ENCODE measurements around the gene MAEA. TPM values are rescaled to one million over a fixed set of nuclear protein-coding genes. Genes with fewer than 3 reads are reported as not detected.

MAEA gene
- total RNA-seq, 1 experiment from 2014 or later, result 19.1 TPM

DNA sequence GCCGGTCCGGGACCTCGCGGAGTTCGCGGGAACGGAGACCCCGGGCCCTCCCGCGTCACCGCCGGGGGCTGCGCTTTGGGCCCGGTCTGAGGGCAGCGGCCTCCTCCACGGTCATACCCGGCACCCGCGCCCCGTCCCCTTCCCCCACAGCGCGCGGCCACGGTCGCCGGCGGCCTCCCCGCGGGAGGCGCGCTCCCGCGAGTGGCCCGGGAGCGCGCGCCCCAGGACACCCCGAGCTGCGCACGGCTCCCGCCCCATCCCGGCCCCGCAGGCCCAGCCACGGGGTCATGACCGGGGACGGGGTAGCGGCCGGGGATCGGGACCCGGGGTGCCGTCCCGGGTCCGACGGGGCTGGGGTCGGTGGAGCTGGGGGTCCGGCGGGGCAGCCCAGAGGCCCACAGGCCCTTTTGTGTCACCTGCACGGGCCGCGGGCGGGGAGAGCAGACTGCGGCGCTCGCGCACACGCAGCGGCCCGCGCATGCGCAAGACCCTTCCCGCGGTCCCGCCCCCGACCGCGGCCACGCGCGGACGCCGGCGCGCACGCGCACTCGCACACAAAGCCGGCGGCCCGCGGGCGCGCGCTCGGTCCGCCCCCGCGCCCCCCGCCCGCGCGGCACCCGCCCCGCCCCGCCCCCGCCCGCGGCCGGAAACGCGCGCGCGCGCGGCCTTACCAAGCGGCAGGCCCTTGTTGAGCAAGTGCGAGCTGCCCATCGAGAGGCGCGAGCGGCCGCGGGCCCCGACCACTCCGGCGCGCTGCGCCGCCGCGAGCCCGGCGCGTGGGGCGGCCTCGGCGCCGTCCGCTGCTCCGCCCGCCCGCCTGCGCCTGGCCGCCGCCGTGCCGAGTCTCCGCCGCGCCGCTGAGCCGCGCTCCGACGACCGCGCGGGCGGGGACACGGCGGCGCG is 41.2 kb upstream of the MAEA start, which contains the start of gene CTBP1:
Gene CTBP1, minus strand, starts transcription at position 886 of the 903 bp plus-strand sequence. CDS start 7,799 bp downstream, outside the sequence.
- in situ Hi-C loops (cut with HindIII; ENCODE audit: low pct_unique_long_range_greater_than_20kb, low sequenced_read_pairs), result no loop called here
- peak; percentile 74 for DNase-seq (ENCODE audit: low read depth)

- in situ Hi-C loops (cut with HindIII; ENCODE audit: low pct_unique_long_range_greater_than_20kb, low sequenced_read_pairs), result no loop called here
- peak; percentile 65 for DNase-seq (ENCODE audit: low read depth)
These were observed 40.5 kb upstream of the MAEA start for GRCh38 chr4:1249148-1249730.

DNA sequence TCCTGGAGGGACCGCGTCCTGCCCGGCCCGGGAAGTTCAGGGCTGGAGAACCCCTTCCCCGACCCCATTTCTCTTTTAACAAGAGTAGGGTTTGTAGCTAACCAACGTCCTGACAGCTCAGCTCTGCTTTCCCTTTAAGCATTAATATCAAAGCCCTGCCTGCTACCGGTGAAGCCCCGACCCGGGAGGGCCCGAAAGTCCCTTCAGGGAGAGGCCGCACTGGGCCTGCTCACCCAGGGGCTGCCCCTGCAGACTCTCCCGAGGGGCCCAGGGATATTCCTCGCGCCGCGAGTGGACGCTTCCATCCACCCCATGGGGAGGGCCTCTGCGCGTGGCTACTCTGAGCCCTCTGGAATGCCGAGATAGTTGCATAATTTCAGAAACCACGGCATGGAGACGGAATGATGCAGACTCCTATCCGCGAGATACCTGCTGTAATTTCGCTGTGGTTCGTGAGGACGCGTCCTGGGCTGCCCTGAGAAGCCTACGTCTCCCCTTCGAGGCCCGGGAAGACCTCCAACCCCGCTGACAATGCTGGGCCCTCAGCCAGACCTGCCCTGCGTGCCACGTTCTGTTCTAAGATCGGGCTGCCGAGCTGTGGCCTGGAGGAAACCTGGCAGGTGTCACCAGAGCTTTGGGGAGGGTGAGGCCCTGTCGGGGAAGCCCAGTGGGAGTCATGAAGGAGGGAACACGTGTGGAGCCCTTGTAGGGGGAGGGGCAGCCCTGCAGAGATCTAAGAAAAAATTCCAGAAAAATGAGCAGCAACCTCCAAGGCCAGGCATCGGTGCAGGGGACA is 39.8 kb upstream of the MAEA start:
- peak; percentile 30 for DNase-seq (ENCODE audit: low read depth)

DNA sequence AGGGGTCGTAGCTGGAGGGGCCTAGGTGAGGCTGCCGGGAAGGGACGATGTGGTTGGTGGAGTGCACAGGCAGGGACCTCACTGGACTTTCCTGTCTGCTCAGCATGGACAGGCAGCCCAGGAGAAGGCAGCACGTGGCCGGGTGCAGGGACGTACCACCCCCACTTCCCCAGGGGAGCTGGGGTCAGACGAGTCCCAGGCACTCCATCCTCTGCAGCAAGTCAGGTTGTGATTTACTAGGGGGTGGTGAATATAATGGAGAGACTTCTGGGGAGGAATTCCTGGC is 39.2 kb upstream of the MAEA start:
- DNase-seq (ENCODE audit: low read depth), result no peak
- in situ Hi-C loops (cut with HindIII; ENCODE audit: low pct_unique_long_range_greater_than_20kb, low sequenced_read_pairs), result no loop called here

More for the DNA sequence above, 39.8 kb upstream of the MAEA start:
- in situ Hi-C loops (cut with HindIII; ENCODE audit: low pct_unique_long_range_greater_than_20kb, low sequenced_read_pairs), result no loop called here

GRCh38 chr4:1250921-1251772 is 38.5 kb upstream of the MAEA start:
- no peak for DNase-seq (ENCODE audit: low read depth)
- in situ Hi-C loops (cut with HindIII; ENCODE audit: low pct_unique_long_range_greater_than_20kb, low sequenced_read_pairs), result no loop called here

DNA sequence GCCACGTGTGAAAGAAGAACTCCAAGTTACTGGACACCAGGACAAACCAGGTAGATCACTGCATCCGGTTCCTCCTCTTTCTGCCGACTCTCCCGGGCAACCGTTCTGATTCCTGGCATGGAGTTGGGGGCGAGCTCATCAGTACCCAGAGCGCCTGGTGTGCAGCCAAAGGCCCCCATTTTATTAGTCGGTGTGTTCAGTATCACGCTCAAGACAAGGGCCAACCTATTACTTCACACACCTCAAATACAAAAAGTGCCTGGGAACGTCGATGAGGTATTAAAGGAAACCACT is 38.0 kb upstream of the MAEA start:
- in situ Hi-C loops (cut with HindIII; ENCODE audit: low pct_unique_long_range_greater_than_20kb, low sequenced_read_pairs), result no loop called here
- DNase-seq (ENCODE audit: low read depth), result no peak

GRCh38 chr4:1252928-1253492 is 36.7 kb upstream of the MAEA start:
- no peak for DNase-seq (ENCODE audit: low read depth)
- in situ Hi-C loops (cut with HindIII; ENCODE audit: low pct_unique_long_range_greater_than_20kb, low sequenced_read_pairs), result no loop called here

DNA sequence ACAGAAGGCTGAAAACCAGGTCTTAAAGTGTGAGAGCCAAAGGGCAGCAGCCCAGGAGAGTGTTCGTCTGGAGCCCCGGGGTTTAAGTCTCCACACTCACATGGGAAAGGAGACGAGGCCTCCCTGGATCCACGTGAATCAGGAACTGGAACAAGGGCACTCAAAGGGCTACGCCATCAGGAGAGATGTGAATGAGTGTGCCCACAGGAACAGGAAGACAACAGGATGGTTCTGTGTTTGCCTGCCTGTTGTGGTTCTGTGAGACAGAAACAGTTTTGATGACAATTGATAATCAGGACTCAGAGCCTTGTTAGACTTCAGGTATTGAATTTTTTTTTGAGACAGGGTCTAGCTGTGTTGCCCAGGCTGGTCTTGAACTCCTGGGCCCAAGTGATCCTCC is 35.9 kb upstream of the MAEA start:
- no peak for DNase-seq (ENCODE audit: low read depth)
- in situ Hi-C loops (cut with HindIII; ENCODE audit: low pct_unique_long_range_greater_than_20kb, low sequenced_read_pairs), result no loop called here

DNA sequence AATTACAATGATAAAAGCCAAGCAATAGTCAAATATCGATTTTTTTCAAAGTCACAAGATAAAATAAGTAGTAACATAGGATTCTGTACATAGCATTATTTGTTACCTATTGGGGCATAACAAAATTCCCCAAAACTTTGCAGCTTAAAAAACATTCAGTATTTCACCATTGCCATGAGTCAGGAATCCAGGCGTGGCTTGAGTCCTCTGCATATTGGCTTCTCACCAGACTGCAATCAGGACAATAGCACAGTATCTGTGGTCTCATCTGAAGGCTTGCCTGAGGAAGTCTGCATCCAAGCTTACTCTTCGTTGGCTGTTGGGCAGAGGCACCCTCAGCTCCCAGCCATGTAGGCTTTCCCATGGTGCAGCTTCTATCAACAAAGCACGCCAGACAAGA is 34.5 kb upstream of the MAEA start:
- no peak for DNase-seq (ENCODE audit: low read depth)
- in situ Hi-C loops (cut with HindIII; ENCODE audit: low pct_unique_long_range_greater_than_20kb, low sequenced_read_pairs), result no loop called here

GRCh38 chr4:1255699-1256098 is 34.0 kb upstream of the MAEA start:
- no peak for DNase-seq (ENCODE audit: low read depth)
- in situ Hi-C loops (cut with HindIII; ENCODE audit: low pct_unique_long_range_greater_than_20kb, low sequenced_read_pairs), result no loop called here

DNA sequence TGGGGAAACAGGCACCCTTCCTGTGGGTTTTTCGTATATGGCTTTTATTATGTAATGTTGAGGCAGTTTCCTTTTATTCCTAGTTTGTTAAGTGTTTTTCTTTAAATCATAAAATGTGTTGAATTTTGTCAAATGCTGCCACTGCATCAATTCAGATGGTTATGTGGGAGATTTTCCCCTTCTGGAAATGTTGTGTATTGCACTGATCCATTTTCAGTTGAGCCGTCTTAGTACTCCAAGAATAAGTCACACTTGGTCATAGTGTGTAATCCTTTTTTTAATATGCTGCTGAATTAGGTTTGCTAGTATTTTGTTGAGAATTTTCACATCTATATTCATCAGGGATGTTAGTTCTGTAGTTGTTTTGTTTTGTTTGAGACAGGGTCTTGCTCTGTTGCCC is 31.2 kb upstream of the MAEA start:
- no peak for DNase-seq (ENCODE audit: low read depth)
- in situ Hi-C loops (cut with HindIII; ENCODE audit: low pct_unique_long_range_greater_than_20kb, low sequenced_read_pairs), result no loop called here

- in situ Hi-C loops (cut with HindIII; ENCODE audit: low pct_unique_long_range_greater_than_20kb, low sequenced_read_pairs), result no loop called here
These were observed 29.7 kb upstream of the MAEA start for GRCh38 chr4:1259966-1260365.

GRCh38 chr4:1260418-1261106 is 29.1 kb upstream of the MAEA start:
- in situ Hi-C loops (cut with HindIII; ENCODE audit: low pct_unique_long_range_greater_than_20kb, low sequenced_read_pairs), result no loop called here
- no peak for DNase-seq (ENCODE audit: low read depth)

More at GRCh38 chr4:1259966-1260365, 29.7 kb upstream of the MAEA start:
- DNase-seq (ENCODE audit: low read depth), result no peak

DNA sequence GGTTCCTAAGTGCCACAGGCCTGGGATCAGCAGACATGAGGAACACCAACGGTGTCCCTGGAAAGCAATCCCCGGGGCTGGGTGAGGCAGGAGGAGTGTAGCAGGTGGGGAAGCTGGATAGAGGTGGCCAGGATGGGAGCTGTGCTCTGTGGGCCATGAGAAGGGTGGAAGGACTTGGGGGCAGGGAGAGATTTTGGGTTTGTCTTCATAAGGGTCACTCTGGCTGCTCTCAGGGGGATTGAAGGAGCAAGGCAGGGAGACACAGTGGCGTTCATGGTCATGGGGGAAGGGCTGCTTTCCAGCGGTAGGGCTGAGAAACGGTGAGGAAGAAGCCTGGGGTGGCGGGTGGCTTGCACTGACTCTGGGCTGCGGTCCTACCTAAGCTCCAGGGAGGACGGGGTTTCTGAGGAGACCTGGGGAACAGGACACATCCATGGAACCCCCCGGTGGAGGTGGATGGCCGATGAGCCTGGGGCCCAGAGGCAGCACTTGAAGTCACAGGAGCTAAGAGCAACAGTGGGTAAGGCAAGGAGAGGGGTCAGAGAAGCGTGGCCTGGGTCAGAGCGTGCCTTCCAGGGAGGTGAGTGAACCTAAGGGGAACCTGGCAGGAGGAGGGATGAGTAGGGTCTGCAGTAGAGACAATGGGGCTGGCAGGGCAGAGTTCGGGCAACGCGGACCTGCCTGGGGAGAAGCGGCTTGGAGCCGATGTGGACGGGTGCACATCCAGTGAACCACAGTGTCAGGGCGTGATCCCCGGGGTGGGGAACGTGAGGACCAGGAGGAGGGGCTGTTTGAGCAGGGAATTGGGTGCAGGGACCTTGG is 28.4 kb upstream of the MAEA start:
- in situ Hi-C loops (cut with HindIII; ENCODE audit: low pct_unique_long_range_greater_than_20kb, low sequenced_read_pairs), result no loop called here
- DNase-seq (ENCODE audit: low read depth), result no peak

- in situ Hi-C loops (cut with HindIII; ENCODE audit: low pct_unique_long_range_greater_than_20kb, low sequenced_read_pairs), result no loop called here
These were observed 24.7 kb upstream of the MAEA start for GRCh38 chr4:1264942-1265341.

GRCh38 chr4:1265351-1265750 is 24.3 kb upstream of the MAEA start:
- in situ Hi-C loops (cut with HindIII; ENCODE audit: low pct_unique_long_range_greater_than_20kb, low sequenced_read_pairs), result no loop called here
- DNase-seq (ENCODE audit: low read depth), result no peak

More at GRCh38 chr4:1264942-1265341, 24.7 kb upstream of the MAEA start:
- DNase-seq (ENCODE audit: low read depth), result no peak

Measured in Caki2 (cell line).